T-helper 2 cell treated with Interferon-gamma antibody and Interleukin-4, amounts not matched to agents 5 μg/mL and 100 μg/mL, for 36 hours (primary cell): Measurements from ENCODE around the gene SMC1A.

Experiments
- DNase-seq: peaks from one replicate; pipeline ENCODE4 v3.0.0; 2021; ENCODE audit warnings: low spot score
- H3K27ac Mint-ChIP-seq: one replicate; pipeline ENCODE4 v1.8.0; 2021; ENCODE audit warnings: mild to moderate bottlenecking, mixed read lengths
- H3K27me3 Mint-ChIP-seq: one replicate; pipeline ENCODE4 v1.8.0; 2021; ENCODE audit warnings: low read depth, mixed read lengths
- H3K36me3 Mint-ChIP-seq: one replicate; pipeline ENCODE4 v1.8.0; 2021; ENCODE audit warnings: low read depth, mixed read lengths
- H3K4me1 Mint-ChIP-seq: one replicate; pipeline ENCODE4 v1.8.0; 2021; ENCODE audit warnings: low read depth, mixed read lengths
- H3K4me3 Mint-ChIP-seq: one replicate; pipeline ENCODE4 v1.8.0; 2022; ENCODE audit warnings: mild to moderate bottlenecking, moderate library complexity, mixed read lengths
- H3K9me3 Mint-ChIP-seq: one replicate; pipeline ENCODE4 v1.8.0; 2021; ENCODE audit warnings: mixed read lengths

Gene SMC1A

DNA sequence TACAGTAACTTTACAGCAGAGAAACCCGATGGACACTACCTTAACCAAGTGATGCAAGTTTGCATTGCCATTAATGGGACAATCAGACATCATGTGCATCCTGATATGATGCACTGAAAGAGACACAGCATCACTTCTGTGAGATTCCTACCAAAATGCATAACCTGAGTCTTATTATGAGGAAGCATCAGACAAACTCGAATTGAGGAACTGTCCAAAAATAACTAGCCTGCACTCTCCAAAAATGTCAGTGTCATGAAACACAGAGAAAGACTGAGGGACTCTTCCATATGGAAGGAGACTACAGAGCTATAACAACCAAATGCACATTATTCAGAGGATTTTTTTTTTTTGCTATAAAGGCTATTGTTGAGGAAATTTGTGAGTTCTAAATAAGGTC lies 74.5 kb downstream of the SMC1A start:
- Mint-ChIP-seq H3K27me3 (no peaks in the 10 kb centered on the region), H3K4me1 (no peaks in the 10 kb centered on the region), H3K36me3 (no peaks in the 10 kb centered on the region), H3K4me3 (no peak overlapping the region), H3K27ac (no peak overlapping the region), H3K9me3 (no peaks in the 10 kb centered on the region)
- DNase-seq: no peak

DNA sequence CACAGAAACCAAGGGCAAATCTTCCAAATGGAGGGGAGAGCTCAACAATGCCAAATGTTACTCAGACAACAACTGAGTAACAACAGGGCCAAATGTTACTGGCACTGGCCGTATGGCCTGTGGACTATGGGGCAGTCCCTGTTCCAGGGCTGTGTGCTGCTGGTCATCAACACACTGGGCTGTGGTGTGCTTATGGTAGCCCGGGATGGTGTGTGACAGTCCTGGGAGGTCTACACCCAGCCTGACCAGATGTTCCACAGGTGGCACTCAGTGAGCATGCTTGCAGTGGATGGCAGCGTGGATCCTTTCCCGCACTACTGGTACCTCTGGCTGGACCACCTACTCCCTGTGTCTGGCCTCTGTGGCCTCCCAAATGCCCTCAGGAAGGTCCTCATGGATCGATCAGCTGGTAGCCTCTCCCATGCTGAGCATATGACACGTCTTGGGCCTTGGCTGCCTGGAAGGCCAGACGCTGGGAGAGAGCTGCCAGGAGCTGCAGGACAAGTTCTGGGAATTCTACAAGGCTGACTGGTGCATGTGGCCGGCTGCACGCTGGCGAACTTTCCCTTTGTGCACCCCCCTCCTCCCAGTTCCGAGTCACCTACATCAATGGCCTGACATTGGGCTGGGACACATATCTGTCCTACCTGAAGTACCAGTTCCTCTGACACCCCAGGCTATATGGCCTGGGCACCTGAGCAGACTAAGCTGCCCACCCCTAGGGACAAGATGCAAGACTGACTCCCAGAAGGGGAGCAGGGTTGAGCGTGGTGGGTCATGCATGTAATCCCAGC lies 81.4 kb downstream of the SMC1A start:
- Mint-ChIP-seq H3K4me3 (no peak overlapping the region), H3K9me3 (no peaks in the 10 kb centered on the region), H3K4me1 (no peaks in the 10 kb centered on the region), H3K27ac (no peak overlapping the region), H3K27me3 (no peaks in the 10 kb centered on the region), H3K36me3 (no peaks in the 10 kb centered on the region)
- no peak for DNase-seq

DNA sequence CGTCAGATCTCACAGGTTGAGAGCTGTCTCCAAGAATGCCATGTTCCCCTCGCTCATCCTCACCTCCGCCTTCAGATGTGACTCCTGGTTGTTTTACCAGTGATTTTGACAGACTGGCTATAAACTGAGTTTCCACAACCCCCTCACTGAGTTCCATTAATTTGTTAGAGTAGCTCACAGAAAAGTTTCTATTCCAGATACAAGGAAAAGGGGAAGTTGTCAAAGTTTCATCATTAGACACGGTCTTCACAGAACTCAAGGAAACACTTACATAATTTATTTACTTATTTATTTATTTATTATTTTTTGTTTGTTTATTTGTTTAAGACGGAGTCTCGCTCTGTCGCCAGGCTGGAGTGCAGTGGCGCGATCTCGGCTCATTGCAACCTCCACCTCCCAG lies 85.4 kb downstream of the SMC1A start:
- no peak for DNase-seq
- Mint-ChIP-seq H3K27me3 (peaks cover 5% of the 10 kb centered on the region), H3K27ac (no peak overlapping the region), H3K4me3 (no peak overlapping the region), H3K4me1 (no peaks in the 10 kb centered on the region), H3K9me3 (no peaks in the 10 kb centered on the region), H3K36me3 (no peaks in the 10 kb centered on the region)

GRCh38 chrX:53333853-53334252 lies 88.6 kb downstream of the SMC1A start:
- no peaks in the 10 kb centered on the region for H3K9me3 Mint-ChIP-seq
- DNase-seq: no peak
- no peaks in the 10 kb centered on the region for H3K4me1 Mint-ChIP-seq
- H3K27me3 Mint-ChIP-seq: peaks cover 5% of the 10 kb centered on the region
- no peak overlapping the region for H3K27ac Mint-ChIP-seq
- H3K4me3 Mint-ChIP-seq: no peak overlapping the region
- no peaks in the 10 kb centered on the region for H3K36me3 Mint-ChIP-seq

DNA sequence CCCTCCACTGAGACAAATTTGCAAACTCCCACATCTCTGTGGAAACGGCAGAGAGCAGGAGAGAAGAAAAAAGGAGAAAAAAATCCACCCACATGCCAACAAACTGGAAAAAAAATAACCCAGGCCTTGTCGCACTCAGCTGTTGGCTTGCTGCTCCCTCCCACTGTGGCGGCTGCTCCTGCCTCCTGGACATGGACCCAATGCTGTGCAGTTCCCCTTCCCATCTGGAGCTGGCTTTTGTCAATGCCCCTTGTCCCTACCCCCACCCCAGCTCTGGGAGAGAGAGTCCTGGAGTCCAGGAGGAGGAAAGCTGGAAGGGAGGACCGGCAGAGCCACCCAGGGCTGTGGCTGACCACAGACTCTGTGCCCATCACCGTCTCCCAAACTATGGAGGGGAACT lies 90.2 kb downstream of the SMC1A start:
- H3K27me3 Mint-ChIP-seq: peaks cover 12% of the 10 kb centered on the region
- H3K27ac Mint-ChIP-seq: no peak overlapping the region
- no peaks in the 10 kb centered on the region for H3K9me3 Mint-ChIP-seq
- H3K36me3 Mint-ChIP-seq: no peaks in the 10 kb centered on the region
- no peak for DNase-seq
- H3K4me3 Mint-ChIP-seq: no peak overlapping the region
- no peaks in the 10 kb centered on the region for H3K4me1 Mint-ChIP-seq

GRCh38 chrX:53330331-53330730 lies 92.1 kb downstream of the SMC1A start:
- no peak overlapping the region for H3K4me3 Mint-ChIP-seq
- H3K27ac Mint-ChIP-seq: no peak overlapping the region
- H3K9me3 Mint-ChIP-seq: no peaks in the 10 kb centered on the region
- H3K4me1 Mint-ChIP-seq: no peaks in the 10 kb centered on the region
- no peak for DNase-seq
- peaks cover 24% of the 10 kb centered on the region for H3K27me3 Mint-ChIP-seq
- H3K36me3 Mint-ChIP-seq: no peaks in the 10 kb centered on the region

DNA sequence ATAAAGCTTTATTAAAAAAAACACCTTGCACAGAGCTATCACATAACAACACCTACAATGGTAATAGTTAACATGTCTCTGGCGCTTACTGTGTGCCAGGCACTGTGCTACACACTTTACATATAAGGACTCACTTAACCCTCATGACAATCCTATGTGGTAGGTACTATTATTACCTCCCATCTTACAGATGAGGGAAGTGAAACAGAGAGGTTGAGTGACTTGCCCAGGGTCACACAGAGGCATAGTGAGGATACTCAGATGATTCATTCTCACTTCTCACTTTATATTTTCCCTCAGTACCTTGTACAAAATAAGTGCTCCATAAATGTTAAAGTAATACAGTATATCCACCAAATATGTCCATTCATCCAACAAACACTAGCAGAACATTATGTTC lies 97.7 kb downstream of the SMC1A start:
- Mint-ChIP-seq H3K4me3 (no peak overlapping the region), H3K4me1 (peaks cover 6% of the 10 kb centered on the region), H3K9me3 (no peaks in the 10 kb centered on the region), H3K27me3 (peaks cover 58% of the 10 kb centered on the region), H3K27ac (no peak overlapping the region), H3K36me3 (no peaks in the 10 kb centered on the region)
- no peak for DNase-seq
